GM19397 (cell line): ENCODE results near the gene ACOX3.

ENCODE experiments used
- ATAC-seq: cut with Tn5 transposase; IDR thresholded peaks from one replicate; pipeline ENCODE4 v1.9.1; 2021; ENCODE audit warnings: mild to moderate bottlenecking, moderate library complexity; ENCODE audit not compliant: unreplicated experiment

The ACOX3 gene

GRCh38 chr4:8377103-8378075 lies 63.1 kb downstream of the ACOX3 start:
- ATAC-seq, result no peak

GRCh38 chr4:8376361-8377102 lies 64.0 kb downstream of the ACOX3 start:
- ATAC-seq, result no peak

- ATAC-seq, result no peak
Measured at GRCh38 chr4:8374851-8375649, 65.5 kb downstream of the ACOX3 start.

GRCh38 chr4:8373973-8374545 lies 66.5 kb downstream of the ACOX3 start:
- ATAC-seq, result no peak

GRCh38 chr4:8373270-8373972 lies 67.1 kb downstream of the ACOX3 start:
- no peak for ATAC-seq

GRCh38 chr4:8372506-8372905 lies 68.0 kb downstream of the ACOX3 start:
- no peak for ATAC-seq

GRCh38 chr4:8371596-8371995 lies 68.9 kb downstream of the ACOX3 start:
- ATAC-seq, result no peak

GRCh38 chr4:8370835-8371595 lies 69.5 kb downstream of the ACOX3 start:
- no peak for ATAC-seq

- ATAC-seq, result no peak
Measured at GRCh38 chr4:8370106-8370787, 70.3 kb downstream of the ACOX3 start.

GRCh38 chr4:8369426-8370105 lies 71.0 kb downstream of the ACOX3 start:
- no peak for ATAC-seq

- ATAC-seq, result no peak
Measured at GRCh38 chr4:8368998-8369397, 71.5 kb downstream of the ACOX3 start.

GRCh38 chr4:8368061-8368481 lies 72.5 kb downstream of the ACOX3 start:
- no peak for ATAC-seq

GRCh38 chr4:8366601-8367000 lies 73.9 kb downstream of the ACOX3 start:
- ATAC-seq, result no peak

GRCh38 chr4:8365951-8366350 lies 74.6 kb downstream of the ACOX3 start:
- no peak for ATAC-seq

- ATAC-seq, result no peak
Measured at GRCh38 chr4:8365353-8365752, 75.2 kb downstream of the ACOX3 start.

- no peak for ATAC-seq
Measured at GRCh38 chr4:8364848-8365350, 75.6 kb downstream of the ACOX3 start.

- no peak for ATAC-seq
Measured at GRCh38 chr4:8364141-8364540, 76.4 kb downstream of the ACOX3 start.

GRCh38 chr4:8362483-8362882 lies 78.0 kb downstream of the ACOX3 start:
- no peak for ATAC-seq
